ENCODE measurements around the gene REC8.

The REC8 gene

DNA sequence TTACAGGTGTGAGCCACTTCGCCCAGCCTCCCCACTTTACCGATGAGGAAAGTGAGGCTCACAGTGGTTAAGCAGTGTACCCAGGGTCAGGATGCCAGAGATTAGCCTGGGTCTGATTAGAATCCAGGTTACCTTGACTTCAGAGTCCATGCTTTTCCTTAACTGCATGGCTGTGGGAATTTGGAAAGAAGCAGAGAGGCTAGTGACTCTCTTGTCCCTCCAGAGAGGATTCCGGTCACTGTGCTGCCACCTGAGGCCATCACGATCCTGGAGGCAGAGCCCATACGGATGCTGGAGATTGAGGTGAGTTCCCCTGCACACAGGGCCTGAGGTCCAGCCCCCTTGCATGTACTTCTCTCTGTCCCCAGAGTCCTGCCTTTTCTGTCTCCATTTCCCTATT is 4.7 kb downstream of the REC8 start:
- H3K4me1 ChIP-seq (ENCODE audit: control insufficient read depth in 1 of 2, insufficient read depth in 1 of 2, low read depth in 1 of 2, low read length in 1 of 2), result peaks cover 19 to 21% of the 10 kb centered on the region in 2 experiments

DNA sequence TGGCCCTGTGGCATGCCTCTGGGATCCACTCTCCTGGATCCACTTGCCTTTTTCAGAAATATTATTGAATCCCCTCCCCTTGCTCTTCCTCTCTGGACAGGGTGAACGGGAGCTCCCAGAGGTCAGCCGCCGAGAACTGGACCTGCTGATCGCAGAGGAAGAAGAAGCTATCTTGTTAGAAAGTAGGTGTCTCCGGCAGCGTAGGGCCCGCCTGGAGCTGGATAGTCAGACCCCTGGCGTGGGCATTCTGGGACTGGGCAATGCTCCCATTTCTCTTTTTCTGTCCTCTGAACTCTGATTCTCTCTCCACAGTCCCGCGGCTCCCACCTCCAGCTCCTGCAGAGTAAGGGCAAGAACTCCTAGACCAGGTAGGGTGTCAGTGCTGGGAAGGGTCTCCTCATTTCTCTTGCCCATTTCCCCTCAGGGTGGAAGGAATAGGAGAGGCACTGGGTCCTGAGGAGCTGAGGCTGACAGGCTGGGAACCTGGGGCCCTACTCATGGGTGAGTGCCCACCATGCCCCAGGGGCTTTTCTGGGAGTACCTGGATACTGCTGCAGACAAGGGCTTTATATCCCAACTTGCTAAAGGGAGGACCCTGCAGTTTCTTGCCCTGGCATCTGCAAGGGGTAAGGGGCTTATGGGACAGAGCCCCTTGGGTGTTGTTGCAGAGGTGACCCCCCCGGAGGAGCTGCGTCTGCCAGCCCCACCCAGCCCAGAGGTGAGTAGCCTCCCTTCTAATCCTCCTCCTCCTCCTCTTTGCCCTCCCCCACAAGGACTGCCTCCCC is 5.4 kb downstream of the REC8 start:
- TF ChIP-seq, protein P1, sequence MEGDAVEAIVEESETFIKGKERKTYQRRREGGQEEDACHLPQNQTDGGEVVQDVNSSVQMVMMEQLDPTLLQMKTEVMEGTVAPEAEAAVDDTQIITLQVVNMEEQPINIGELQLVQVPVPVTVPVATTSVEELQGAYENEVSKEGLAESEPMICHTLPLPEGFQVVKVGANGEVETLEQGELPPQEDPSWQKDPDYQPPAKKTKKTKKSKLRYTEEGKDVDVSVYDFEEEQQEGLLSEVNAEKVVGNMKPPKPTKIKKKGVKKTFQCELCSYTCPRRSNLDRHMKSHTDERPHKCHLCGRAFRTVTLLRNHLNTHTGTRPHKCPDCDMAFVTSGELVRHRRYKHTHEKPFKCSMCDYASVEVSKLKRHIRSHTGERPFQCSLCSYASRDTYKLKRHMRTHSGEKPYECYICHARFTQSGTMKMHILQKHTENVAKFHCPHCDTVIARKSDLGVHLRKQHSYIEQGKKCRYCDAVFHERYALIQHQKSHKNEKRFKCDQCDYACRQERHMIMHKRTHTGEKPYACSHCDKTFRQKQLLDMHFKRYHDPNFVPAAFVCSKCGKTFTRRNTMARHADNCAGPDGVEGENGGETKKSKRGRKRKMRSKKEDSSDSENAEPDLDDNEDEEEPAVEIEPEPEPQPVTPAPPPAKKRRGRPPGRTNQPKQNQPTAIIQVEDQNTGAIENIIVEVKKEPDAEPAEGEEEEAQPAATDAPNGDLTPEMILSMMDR (IDR thresholded peaks at IDR 0.05), result no peak
- Histone ChIP-seq H3K36me3 (peaks cover 99% of the 10 kb centered on the region), H3K4me3 (ENCODE audit: low read depth in 1 of 2, low read length in 1 of 2) (no peak overlapping the region)

More for the DNA sequence above, 4.7 kb downstream of the REC8 start:
- Histone ChIP-seq H3K4me3 (ENCODE audit: low read depth in 1 of 2, low read length in 1 of 2) (no peak overlapping the region), H3K27ac (no peak overlapping the region), H3K9me3 (no peaks in the 10 kb centered on the region), H3K36me3 (peaks cover 96% of the 10 kb centered on the region), H3K27me3 (peaks cover 13% of the 10 kb centered on the region)
- TF ChIP-seq, protein P1 (IDR thresholded peaks at IDR 0.05), result no peak

DNA sequence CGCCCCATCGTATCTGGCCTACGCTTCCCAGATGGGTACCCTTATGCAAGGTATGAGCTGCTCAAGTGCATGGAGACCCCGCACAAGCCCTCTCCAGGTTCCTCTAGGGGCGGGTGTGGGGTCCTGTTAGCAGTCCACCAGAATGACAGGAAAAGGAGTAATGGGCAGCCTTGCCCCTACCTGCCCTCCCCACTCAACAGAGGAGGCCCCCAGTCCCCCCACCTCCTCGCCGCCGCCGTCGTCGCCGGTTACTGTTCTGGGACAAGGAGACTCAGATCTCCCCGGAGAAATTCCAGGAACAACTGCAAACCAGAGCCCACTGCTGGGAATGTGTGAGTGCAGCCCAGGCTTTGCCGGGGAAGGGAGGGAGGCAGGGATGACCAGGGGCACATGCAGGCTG is 6.0 kb downstream of the REC8 start:
- Histone ChIP-seq H3K4me3 (ENCODE audit: low read depth in 1 of 2, low read length in 1 of 2) (no peak overlapping the region), H3K4me1 (ENCODE audit: control insufficient read depth in 1 of 2, insufficient read depth in 1 of 2, low read depth in 1 of 2, low read length in 1 of 2) (peaks cover 6 to 9% of the 10 kb centered on the region in 2 experiments), H3K36me3 (peaks cover 99% of the 10 kb centered on the region), H3K27me3 (peaks cover under 1% of the 10 kb centered on the region), H3K9me3 (no peaks in the 10 kb centered on the region), H3K27ac (no peak overlapping the region)
- TF ChIP-seq, protein P1 (IDR thresholded peaks at IDR 0.05), result no peak

More for the DNA sequence above, 5.4 kb downstream of the REC8 start:
- peaks cover 7% of the 10 kb centered on the region for H3K27me3 ChIP-seq
- no peaks in the 10 kb centered on the region for H3K9me3 ChIP-seq
- peaks cover 12 to 15% of the 10 kb centered on the region in 2 experiments for H3K4me1 ChIP-seq (ENCODE audit: control insufficient read depth in 1 of 2, insufficient read depth in 1 of 2, low read depth in 1 of 2, low read length in 1 of 2)
- no peak overlapping the region for H3K27ac ChIP-seq

DNA sequence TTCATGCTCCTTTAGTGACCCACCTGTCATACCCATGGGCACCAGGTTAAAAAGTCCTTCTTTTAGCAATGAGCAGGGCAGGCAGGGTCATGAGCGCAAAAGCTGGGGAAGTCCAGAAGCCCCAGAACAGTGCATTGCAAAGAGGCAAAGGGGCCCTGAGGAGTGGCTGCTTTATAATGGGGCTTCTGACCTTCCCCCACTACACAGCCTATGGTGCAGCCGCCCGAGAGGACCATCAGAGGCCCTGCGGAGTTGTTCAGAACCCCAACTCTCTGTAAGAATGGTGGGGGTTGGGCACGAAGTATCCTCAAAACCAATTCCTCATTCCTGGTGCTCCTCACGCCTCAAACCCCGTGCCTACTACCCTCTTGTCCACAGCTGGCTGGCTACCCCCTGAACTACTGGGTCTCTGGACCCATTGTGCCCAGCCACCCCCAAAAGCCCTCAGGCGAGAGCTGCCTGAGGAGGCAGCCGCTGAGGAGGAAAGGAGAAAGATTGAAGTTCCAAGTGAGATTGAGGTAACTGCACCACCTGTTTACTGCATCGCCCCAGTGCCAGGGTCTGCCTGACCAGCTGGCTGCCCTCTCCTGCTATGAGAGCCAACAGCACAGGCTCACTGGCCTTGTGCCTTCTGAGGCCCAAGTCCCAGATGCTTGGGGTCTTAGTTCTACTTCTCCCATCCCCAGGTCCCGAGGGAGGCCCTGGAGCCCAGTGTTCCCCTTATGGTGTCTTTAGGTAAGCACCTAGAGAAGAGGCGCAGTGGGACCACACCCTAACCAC is 6.7 kb downstream of the REC8 start:
- H3K4me3 ChIP-seq (ENCODE audit: low read depth in 1 of 2, low read length in 1 of 2), result no peak overlapping the region
- no peaks in the 10 kb centered on the region for H3K27me3 ChIP-seq
- H3K27ac ChIP-seq, result no peak overlapping the region
- H3K36me3 ChIP-seq, result peaks cover 99% of the 10 kb centered on the region
- H3K9me3 ChIP-seq, result no peaks in the 10 kb centered on the region
- TF ChIP-seq, protein P1 (IDR thresholded peaks at IDR 0.05), result no peak
- H3K4me1 ChIP-seq (ENCODE audit: control insufficient read depth in 1 of 2, insufficient read depth in 1 of 2, low read depth in 1 of 2, low read length in 1 of 2), result peaks cover 6 to 9% of the 10 kb centered on the region in 2 experiments

DNA sequence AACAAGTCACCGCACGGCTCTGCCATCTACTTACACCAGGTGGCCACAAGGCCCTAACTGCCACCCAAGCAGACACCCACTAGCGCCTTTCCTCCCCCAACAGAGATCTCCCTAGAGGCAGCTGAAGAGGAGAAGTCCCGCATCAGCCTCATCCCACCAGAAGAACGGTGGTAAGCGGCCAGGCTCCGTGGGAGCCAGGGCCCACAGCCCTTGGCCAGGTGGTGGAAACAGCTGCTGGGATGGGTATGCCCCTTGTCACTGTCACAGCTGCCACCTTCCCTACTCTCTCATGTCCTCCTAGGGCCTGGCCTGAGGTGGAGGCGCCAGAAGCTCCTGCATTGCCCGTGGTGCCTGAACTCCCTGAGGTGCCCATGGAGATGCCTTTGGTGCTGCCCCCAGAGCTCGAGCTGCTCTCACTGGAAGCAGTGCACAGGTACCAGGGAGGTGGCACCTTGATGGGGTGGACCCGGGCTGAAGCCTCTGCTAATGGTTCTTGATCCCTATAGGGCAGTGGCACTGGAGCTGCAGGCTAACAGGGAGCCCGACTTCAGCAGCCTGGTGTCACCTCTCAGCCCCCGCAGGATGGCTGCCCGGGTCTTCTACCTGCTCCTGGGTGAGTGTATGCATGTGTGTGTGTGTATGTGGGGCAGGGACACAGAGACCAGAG is 7.5 kb downstream of the REC8 start:
- peaks cover 6 to 9% of the 10 kb centered on the region in 2 experiments for H3K4me1 ChIP-seq (ENCODE audit: control insufficient read depth in 1 of 2, insufficient read depth in 1 of 2, low read depth in 1 of 2, low read length in 1 of 2)
- TF ChIP-seq, protein P1 (IDR thresholded peaks at IDR 0.05), result no peak
- H3K27me3 ChIP-seq, result no peaks in the 10 kb centered on the region
- no peak overlapping the region for H3K4me3 ChIP-seq (ENCODE audit: low read depth in 1 of 2, low read length in 1 of 2)
- peaks cover 100% of the 10 kb centered on the region for H3K36me3 ChIP-seq
- no peaks in the 10 kb centered on the region for H3K9me3 ChIP-seq
- H3K27ac ChIP-seq, result no peak overlapping the region
